G401.6 (cell line): ENCODE data around the gene CWC27.
A peak's percentile ranks its signal among the peaks of the same experiment; 100 is the strongest.
"Not testable (repeated sequence)": the region's sequence is repeated elsewhere in the genome, so short reads cannot be mapped to it uniquely, and the experiment has no call there.

Experiments
- FAIRE-seq: peaks from 2 replicates; lab custom pipeline; 2012; peaks lifted over from hg19 to GRCh38; lab: Jason Lieb, UNC

The CWC27 gene

GRCh38 chr5:64923151-64923685, 154.5 kb downstream of the CWC27 start:
- FAIRE-seq = no peak

DNA sequence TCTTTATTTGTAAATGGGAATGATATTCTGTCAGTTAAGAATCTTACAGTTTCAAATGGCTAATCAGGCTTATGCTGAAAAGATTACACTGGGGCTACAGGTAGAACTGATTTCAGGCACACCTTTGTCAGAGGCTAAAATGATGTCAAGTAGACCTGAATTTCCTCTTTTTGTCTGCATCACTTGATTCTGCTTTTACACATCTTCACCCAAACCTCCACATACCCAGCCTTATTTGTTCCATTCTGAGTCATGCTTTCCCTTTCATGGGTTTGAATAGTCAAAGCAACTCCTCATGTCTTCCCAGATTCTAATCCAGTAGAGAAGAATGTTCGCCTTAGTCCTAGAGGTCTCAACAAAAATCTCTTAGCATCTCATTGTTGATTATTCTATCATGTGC, 156.4 kb downstream of the CWC27 start:
- FAIRE-seq = no peak

- FAIRE-seq = no peak
These were observed 161.1 kb downstream of the CWC27 start for GRCh38 chr5:64929833-64930232.

DNA sequence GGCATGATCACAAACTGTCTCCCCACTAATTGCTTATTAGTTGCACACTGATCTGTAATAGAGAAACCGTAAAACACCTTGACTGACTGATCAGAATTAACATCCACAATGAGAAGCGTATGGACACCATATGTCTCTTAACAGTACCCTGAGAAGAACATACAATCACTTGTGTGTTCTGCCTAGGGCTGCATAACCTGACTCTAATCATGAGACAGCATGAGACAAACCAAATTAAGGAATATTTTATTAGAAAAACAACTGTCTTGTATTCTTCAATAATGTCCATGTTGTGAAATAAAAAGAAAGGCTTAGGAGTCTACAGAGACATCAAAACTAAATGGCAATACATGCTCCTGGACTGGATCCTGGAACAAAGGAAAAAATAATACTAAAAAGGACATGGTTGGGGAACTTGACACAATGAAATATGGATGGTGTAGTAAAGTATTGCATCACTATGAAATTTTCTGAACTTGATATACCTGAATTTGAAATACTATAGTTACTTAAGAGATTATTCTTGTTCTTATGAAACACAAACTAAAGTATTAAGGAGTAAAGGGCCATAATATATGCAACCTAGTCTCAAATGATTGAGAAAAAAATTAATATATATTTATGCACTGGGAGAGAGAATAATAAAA, 162.1 kb downstream of the CWC27 start:
- FAIRE-seq = no peak

GRCh38 chr5:64939422-64939771, 170.7 kb downstream of the CWC27 start:
- FAIRE-seq = not testable (repeated sequence)

DNA sequence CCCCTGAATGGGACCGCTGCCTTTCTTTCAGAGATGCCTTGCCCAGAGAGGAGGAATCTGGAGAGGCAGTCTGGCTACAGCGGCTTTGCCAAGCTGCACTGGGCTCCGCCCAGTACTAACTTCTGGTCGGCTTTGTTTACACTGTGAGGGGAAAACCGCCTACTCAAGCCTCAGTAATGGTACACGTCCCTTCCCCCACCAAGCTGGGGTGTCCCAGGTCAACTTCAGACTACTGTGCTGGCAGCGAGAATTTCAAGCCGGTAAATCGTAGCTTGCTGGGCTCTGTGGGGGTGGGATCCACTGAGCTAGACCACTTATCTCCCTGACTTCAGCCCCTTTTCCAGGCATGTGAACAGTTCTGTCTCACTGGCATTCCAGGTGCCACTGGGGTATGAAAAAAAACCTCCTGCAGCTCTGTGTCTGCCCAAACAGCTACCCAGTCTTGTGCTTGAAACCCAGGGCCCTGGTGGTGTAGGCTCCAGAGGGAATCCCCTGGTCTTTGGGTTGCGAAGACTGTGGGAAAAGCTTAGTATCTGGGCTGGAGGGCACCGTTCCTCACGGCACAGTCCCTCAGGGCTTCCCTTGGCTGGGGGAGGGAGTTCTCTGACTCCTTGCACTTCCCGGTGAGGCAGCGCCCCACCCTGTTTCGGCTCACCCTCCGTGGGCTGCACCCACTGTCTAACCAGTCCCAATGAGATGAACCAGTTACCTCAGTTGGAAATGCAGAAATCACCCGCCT, 171.2 kb downstream of the CWC27 start:
- no peak for FAIRE-seq

GRCh38 chr5:64942460-64942859, 173.7 kb downstream of the CWC27 start:
- no peak for FAIRE-seq

- no peak for FAIRE-seq
These were observed 176.1 kb downstream of the CWC27 start for GRCh38 chr5:64944868-64945267.

- FAIRE-seq = no peak
These were observed 178.3 kb downstream of the CWC27 start for GRCh38 chr5:64947031-64947430.

DNA sequence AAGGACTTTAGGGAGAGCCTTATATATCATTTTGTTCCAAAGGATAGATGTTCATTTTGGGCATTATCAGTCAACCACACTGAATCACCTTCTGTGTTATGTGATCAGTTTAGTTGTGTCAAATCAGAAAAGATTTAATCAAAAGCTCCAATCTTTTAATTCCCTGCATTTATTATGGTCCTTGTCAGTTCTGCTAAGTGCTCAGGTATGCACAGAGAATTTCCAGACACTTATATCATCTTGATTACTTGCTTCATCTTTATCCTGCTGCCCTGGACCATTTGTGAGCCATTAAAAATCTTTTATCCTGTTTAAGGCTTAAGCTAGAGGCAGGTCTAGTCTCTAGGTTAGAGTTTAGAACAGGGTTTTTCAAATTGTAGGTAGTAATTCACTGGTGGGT, 179.1 kb downstream of the CWC27 start:
- FAIRE-seq = no peak

DNA sequence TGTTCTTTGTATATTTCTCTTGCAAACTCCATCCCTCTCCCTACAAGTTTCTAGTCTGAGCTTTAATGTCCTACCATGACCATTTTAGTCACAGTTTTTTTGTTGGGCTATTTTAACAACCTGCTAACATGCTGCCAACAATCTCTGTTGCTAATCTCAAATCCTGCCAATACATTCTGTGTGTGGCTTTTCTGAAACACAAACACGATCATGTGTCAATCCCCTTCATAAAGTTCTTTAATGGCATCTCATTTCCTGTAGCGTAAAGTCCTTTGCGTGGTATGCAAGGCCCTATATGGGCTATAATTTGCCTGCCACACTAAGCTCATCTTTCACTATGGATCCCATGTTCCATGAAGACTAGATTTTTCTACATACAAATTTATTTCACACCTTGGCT, 180.6 kb downstream of the CWC27 start:
- no peak for FAIRE-seq

DNA sequence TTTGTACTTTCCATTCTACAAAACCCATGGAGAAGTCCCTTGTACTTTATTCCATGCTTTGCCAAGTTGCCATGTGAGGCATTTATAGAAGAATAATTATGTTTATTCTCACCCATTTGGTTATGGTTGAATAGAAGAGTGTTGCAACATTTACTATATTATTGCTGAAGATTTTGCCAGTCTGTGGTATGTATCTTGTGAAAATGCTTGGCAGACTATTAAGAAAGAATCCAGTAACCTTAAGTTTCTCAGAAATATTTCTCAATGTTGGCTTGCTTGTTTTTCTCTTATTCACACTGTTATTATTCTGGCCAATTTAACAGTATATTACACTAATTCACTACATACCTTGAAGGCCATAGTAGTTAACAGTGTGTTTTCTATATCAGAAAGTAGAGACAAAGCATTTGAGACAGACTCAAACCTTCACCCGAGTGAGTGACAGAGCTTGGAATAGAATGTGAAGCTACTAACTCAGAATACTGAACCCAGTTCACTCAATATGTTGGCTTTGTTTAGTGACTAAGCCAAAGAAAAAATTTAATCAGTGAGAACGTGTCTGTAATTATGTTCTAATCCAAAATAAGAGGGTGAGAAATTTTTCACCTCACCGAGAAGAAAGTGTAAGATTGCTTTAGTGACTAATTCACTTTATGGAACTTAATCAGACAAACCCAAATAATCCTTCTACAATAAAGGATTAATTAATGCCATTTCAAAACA, 184.4 kb downstream of the CWC27 start:
- FAIRE-seq = no peak

GRCh38 chr5:64954518-64954917, 185.8 kb downstream of the CWC27 start:
- FAIRE-seq = no peak

DNA sequence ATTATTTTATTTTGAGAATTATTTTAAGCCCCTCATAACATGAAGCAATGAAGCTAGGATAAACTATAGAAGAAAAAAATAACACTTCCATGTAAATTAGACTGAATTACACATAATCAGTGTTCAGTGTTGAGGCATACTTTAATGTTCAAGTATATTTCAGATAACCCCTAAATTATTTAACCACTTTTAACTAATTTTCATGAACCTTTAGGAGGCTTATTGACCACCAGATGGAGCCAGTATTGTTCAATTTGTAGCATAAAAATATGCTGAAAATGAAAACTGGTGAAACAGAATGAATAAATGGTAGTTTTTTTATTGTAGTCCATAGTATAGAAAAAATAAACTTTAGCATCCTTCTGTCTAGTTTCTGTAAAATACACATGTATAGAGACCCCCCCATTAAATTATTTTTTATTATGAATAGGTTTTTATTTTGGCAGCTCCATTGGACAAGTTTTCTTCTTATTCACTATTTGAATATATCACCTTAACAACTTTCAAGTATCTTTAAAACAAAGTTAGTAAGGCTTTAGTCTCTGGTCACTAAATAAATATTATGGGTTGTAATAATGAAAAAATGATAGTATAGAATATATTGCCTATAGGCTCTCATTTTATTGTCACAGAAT, 190.1 kb downstream of the CWC27 start:
- FAIRE-seq = peak; percentile 60

- peak; percentile 65 for FAIRE-seq
These were observed 194.5 kb downstream of the CWC27 start for GRCh38 chr5:64963278-64963677.

- no peak for FAIRE-seq
These were observed 199.9 kb downstream of the CWC27 start for GRCh38 chr5:64968591-64969110.

DNA sequence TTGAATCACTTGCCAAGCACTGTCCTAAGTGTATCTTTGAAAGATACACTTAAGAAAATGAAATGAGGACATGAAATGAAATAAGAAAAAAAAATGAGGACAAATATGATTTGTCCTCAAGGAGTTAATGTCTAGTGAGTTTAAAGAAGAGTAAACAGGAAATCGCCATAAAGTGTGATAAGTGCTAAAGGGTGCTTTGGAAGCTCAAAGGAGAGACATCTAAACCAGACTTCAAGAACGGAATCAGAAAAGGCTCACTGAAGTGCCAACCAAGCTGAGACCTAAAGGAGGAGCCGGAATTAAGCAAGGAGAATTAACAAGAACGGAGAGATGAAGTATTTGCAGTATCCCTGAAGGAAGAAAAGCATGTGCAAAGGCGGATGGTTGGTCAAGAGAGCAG, 200.8 kb downstream of the CWC27 start:
- no peak for FAIRE-seq

DNA sequence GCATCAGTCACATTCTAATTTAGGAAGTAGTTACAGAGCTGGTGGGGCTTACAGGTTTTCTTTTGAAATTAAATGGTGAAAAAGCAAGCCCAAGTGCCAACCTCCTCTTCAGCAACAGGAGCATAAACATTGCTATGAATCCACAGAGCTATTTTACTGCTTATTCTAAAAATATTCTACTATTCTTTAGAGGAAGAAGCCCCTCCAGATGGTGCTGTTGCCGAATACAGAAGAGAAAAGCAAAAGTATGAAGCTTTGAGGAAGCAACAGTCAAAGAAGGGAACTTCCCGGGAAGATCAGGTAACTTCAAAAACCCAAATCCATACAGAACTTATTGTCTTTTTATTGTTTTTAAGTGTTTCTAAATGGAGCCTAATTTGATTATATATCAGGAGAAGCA, 202.8 kb downstream of the CWC27 start:
- no peak for FAIRE-seq

DNA sequence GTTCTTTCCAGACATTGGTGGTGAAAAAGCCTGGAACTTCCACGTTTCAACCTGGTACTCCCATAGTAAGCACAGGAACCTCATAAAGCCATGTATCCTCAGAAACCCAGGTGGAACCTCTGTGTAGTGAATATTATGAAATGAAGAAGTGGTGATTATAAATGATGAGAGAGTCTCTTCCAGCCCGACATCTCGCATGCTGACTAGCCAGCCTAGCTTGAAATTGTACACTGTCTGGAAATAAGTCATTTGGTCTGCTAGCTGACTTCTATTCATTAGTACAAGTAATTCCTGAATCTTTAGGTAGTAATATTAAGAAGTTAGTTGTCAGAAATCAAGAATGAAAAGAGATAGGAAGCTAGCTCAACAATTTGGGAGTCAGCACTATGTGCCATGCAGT, 203.3 kb downstream of the CWC27 start:
- no peak for FAIRE-seq

DNA sequence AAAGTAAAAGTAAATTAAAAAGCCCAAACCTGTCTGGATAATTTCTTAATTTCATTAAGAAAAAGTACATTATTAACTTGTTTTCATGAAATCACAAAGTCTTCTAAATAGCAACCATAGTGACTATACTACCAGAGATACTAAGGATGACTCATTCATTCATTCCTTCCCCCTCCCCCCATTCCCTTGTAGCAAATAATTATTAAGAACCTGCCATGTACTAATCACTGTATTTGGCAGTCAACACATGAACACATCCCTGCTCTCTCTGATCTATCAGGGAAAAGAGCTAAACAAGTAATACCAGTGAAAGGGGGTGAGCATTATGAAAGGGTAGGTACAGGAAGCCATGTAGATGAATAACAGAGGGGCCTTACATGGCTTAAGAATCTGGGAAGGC, 203.9 kb downstream of the CWC27 start:
- no peak for FAIRE-seq

DNA sequence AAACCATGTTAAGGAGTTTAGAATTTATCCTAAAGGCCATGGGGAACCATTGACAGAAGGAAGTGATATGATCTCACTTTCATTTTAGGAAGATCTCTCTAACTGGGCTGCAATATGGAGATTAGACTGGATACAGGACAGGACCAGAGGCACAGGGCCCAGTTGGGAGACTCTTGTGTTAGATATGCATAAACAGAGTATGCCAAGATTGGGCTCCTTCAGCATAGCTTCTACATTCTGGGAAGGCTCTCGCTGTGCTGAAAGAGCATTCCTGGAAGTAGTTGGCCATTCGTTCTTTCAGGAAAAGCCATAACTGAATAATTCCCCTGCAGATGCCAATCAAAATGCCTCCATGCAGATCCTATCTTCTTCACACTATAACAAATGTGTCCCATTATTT, 204.5 kb downstream of the CWC27 start:
- FAIRE-seq = no peak

- no peak for FAIRE-seq
These were observed 209.0 kb downstream of the CWC27 start for GRCh38 chr5:64977779-64978178.

- FAIRE-seq = no peak
These were observed 209.8 kb downstream of the CWC27 start for GRCh38 chr5:64978546-64978945.
